22Rv1 (cell line): ENCODE data around the gene ADCY2.

Source experiments
- CTCF ChIP-seq: fragments of 450-650 bp; IDR thresholded peaks from 2 replicates; pipeline ENCODE4 v1.5.1; 2017; ENCODE audit warnings: mild to moderate bottlenecking
- ZFX ChIP-seq: fragments of 450-650 bp; IDR thresholded peaks from 2 replicates; pipeline ENCODE4 v1.6.1; 2017; ENCODE audit warnings: antibody characterized with exemption, borderline replicate concordance

GRCh38 chr5:7657153-7657552 lies 261.2 kb downstream of the ADCY2 start:
- TF ChIP-seq CTCF (no peak), ZFX (no peak)
